ENCODE data around the gene ZBTB22. TPM values are rescaled to one million over a fixed set of nuclear protein-coding genes. Genes with fewer than 3 reads are reported as not detected.

ZBTB22 gene
- total and polyA plus RNA-seq, 4 donors, result 16.4 to 25.7 (median 20.9) TPM

DNA sequence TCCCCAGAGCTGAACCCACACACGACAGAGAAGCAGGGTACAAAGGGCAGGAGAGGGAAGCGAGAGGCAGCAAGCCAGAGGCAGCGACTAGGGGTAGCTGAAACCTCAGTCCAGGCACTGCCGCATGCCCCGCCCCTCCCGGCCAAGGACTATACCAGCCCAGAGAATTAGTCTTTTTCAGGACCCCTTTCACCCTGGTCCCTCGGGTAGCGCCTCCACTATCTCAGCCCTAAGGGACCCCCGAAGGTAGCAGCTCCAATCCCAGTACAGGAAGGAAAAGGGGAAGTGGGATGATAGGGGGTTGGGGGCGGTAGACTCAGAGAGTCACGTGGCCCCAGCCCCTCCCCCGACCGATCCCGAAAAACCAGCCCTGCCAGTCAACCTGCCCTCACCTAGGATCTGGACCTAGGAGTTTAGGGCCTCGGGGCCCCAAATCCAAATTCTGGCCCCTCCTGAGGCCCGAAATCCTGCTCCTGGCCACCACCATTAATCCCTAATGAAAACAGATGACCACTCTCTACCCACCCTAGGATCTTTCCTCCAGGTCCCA is 20.1 kb downstream of the ZBTB22 start:
- ATAC-seq (ENCODE audit: insufficient read depth, low FRiP score) (peak; percentile 7), DNase-seq (peak; percentile 65 to 70 (median 66))
- Histone ChIP-seq H3K4me1 (ENCODE audit: control insufficient read depth in 5 of 5, insufficient read depth in 5 of 5, low read length in 5 of 5) (peaks cover 0 to 12% (median 0%) of the 10 kb centered on the region in 5 donors), H3K9me3 (ENCODE audit: control insufficient read depth in 4 of 4, insufficient read depth in 3 of 4, low read length in 3 of 4) (no peaks in the 10 kb centered on the region), H3K9ac (ENCODE audit: insufficient read depth in 1 of 2, low read length in 2 of 2) (peak overlapping the region; percentile 32 to 37), H3K27ac (ENCODE audit: low read depth in 1 of 2, low read length in 1 of 2) (peak overlapping the region; percentile 49 to 85), H3K27me3 (ENCODE audit: control insufficient read depth in 3 of 3, insufficient read depth in 3 of 3, low read length in 2 of 3) (no peaks in the 10 kb centered on the region), H3K4me3 (peak overlapping the region; percentile 41), H3K36me3 (ENCODE audit: control insufficient read depth in 4 of 4, insufficient read depth in 4 of 4, low read length in 4 of 4) (peaks cover 7 to 33% (median 14%) of the 10 kb centered on the region in 4 donors)
- TF ChIP-seq, protein P1, sequence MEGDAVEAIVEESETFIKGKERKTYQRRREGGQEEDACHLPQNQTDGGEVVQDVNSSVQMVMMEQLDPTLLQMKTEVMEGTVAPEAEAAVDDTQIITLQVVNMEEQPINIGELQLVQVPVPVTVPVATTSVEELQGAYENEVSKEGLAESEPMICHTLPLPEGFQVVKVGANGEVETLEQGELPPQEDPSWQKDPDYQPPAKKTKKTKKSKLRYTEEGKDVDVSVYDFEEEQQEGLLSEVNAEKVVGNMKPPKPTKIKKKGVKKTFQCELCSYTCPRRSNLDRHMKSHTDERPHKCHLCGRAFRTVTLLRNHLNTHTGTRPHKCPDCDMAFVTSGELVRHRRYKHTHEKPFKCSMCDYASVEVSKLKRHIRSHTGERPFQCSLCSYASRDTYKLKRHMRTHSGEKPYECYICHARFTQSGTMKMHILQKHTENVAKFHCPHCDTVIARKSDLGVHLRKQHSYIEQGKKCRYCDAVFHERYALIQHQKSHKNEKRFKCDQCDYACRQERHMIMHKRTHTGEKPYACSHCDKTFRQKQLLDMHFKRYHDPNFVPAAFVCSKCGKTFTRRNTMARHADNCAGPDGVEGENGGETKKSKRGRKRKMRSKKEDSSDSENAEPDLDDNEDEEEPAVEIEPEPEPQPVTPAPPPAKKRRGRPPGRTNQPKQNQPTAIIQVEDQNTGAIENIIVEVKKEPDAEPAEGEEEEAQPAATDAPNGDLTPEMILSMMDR (IDR thresholded peaks at IDR 0.05; ENCODE audit: control extremely low read depth, extremely low read depth), result no peak
- 4 to 8% methylated on average over 16 of the region's 16 CpGs for WGBS, 2 donors

DNA sequence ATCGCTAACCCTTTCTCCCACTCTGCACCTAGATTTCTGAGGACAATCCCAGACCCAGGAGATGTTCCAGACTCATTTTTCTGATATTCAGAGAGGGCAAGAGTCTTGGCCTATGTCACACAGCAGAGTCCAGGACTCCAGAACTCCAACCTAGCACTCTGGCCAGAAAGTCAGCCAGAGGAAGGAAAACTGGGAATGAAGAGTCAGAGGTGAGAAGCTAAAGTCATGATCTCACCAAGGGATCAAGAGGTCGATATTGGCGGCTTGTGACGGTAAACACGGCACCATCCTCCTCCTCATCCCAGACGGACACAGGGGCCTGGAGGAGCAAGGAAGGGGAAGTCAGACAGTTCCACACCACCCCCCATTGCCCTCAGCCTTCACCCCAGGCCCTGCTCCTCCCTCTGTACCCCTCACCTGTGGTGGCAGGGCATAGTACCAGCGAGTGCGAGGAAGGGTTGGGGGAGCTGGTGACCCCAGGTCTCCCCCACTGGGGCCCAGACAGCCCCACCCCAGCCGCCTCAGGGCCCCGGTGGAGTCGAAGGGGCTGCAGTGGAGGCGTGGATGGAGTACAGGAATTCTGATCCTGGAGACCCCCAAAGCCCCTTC is 20.6 kb downstream of the ZBTB22 start:
- Histone ChIP-seq H3K4me3 (peak overlapping the region; percentile 41), H3K9me3 (ENCODE audit: control insufficient read depth in 4 of 4, insufficient read depth in 3 of 4, low read length in 3 of 4) (no peaks in the 10 kb centered on the region), H3K27me3 (ENCODE audit: control insufficient read depth in 3 of 3, insufficient read depth in 3 of 3, low read length in 2 of 3) (no peaks in the 10 kb centered on the region), H3K27ac (ENCODE audit: low read depth in 1 of 2, low read length in 1 of 2) (peak overlapping the region in 1 of 2 donors; percentile 85), H3K9ac (ENCODE audit: insufficient read depth in 1 of 2, low read length in 2 of 2) (no peak overlapping the region), H3K4me1 (ENCODE audit: control insufficient read depth in 5 of 5, insufficient read depth in 5 of 5, low read length in 5 of 5) (peaks cover 0 to 12% (median 0%) of the 10 kb centered on the region in 5 donors), H3K36me3 (ENCODE audit: control insufficient read depth in 4 of 4, insufficient read depth in 4 of 4, low read length in 4 of 4) (peaks cover 9 to 39% (median 17%) of the 10 kb centered on the region in 4 donors)
- DNase-seq (no peak), ATAC-seq (ENCODE audit: insufficient read depth, low FRiP score) (no peak)
- 59 to 71% methylated on average over 12 of the region's 12 CpGs for WGBS, 2 donors
- TF ChIP-seq, protein P1 (IDR thresholded peaks at IDR 0.05; ENCODE audit: control extremely low read depth, extremely low read depth), result no peak

DNA sequence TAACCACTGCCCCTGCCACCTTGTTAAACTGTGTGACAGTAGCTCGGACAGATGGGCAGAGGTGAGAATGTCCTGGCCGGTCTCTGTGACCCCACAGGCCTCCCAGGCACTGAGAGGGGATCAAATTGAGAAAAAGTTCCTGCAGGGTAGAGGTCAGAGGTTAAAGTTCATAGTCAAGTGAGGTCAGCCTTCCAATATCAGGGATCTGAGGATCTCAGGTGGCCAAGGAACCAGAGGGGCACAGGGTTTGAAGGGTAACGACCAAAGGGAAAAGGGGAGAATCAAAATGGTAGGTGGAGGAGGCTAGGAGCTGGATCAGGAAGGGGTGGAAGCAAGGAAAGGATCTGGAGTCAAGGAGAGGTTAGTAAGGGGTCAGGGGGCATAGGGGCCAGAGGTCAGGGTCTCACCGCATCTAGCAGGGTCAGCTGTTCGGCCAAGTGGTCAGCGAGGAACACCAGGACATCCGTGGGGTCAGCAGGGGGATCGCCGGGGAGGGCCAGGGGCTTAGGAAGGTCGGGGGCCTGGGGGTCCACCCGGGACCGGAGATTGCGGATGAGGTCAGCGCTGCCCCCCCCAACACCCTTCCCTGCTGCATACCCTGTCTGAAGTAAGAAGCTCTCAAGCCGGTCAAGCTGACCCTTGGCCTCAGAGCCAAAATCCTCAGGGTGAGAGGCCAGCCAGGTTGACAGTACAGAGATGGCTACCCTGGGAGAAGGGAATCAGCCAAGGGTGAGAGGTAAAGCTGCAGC is 21.7 kb downstream of the ZBTB22 start:
- ATAC-seq (ENCODE audit: insufficient read depth, low FRiP score) (no peak), DNase-seq (no peak)
- H3K4me3 ChIP-seq, result no peak overlapping the region
- peaks cover 11 to 42% (median 24%) of the 10 kb centered on the region in 4 donors for H3K36me3 ChIP-seq (ENCODE audit: control insufficient read depth in 4 of 4, insufficient read depth in 4 of 4, low read length in 4 of 4)
- H3K9me3 ChIP-seq (ENCODE audit: control insufficient read depth in 4 of 4, insufficient read depth in 3 of 4, low read length in 3 of 4), result no peaks in the 10 kb centered on the region
- TF ChIP-seq, protein P1 (IDR thresholded peaks at IDR 0.05; ENCODE audit: control extremely low read depth, extremely low read depth), result no peak
- WGBS, 2 donors, result 90 to 94% methylated on average over 11 to 15 of the region's 15 CpGs
- no peak overlapping the region for H3K9ac ChIP-seq (ENCODE audit: insufficient read depth in 1 of 2, low read length in 2 of 2)
- H3K27ac ChIP-seq (ENCODE audit: low read depth in 1 of 2, low read length in 1 of 2), result no peak overlapping the region
- peaks cover 0 to 12% (median under 1%) of the 10 kb centered on the region in 5 donors for H3K4me1 ChIP-seq (ENCODE audit: control insufficient read depth in 5 of 5, insufficient read depth in 5 of 5, low read length in 5 of 5)
- H3K27me3 ChIP-seq (ENCODE audit: control insufficient read depth in 3 of 3, insufficient read depth in 3 of 3, low read length in 2 of 3), result no peaks in the 10 kb centered on the region
